B cell (primary cell): ENCODE measurements around the gene GOSR2.

Experiments
- EZH2 ChIP-seq: IDR thresholded peaks from 2 replicates; pipeline ENCODE4 v1.6.1; 2012; ENCODE audit warnings: borderline replicate concordance, low read depth, mild to moderate bottlenecking, moderate library complexity, low read length; ENCODE audit not compliant: insufficient read depth, poor library complexity, severe bottlenecking
- TF ChIP-seq, protein P1 (sequence below): fragments of 200-600 bp; IDR thresholded peaks from one replicate; pipeline ENCODE4 v1.8.0; 2022; ENCODE audit warnings: antibody characterized with exemption, mild to moderate bottlenecking

DNA sequence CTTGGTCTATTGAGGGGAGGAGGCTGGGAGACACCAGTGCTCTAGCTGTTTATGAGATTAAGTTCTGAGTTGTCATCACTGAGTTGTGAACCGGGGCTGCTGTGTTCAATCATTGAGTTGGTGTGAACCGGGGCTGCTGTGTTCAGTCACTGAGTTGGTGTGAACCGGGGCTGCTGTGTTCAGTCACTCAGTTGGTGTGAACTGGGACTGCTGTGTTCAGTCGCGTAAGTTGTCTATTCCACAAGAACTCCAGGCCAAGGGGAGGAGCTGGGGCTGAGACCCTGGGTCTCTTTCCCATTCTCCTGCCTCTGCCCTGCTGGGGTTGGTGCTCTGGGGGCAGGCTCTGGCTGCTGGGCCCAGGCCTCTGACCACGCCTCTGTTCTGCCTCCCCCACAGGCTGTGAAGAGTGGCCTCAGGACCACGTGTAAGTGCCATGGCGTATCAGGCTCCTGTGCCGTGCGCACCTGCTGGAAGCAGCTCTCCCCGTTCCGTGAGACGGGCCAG, 47.1 kb upstream of the GOSR2 start:
- no peak for TF ChIP-seq EZH2
- TF ChIP-seq, protein P1, sequence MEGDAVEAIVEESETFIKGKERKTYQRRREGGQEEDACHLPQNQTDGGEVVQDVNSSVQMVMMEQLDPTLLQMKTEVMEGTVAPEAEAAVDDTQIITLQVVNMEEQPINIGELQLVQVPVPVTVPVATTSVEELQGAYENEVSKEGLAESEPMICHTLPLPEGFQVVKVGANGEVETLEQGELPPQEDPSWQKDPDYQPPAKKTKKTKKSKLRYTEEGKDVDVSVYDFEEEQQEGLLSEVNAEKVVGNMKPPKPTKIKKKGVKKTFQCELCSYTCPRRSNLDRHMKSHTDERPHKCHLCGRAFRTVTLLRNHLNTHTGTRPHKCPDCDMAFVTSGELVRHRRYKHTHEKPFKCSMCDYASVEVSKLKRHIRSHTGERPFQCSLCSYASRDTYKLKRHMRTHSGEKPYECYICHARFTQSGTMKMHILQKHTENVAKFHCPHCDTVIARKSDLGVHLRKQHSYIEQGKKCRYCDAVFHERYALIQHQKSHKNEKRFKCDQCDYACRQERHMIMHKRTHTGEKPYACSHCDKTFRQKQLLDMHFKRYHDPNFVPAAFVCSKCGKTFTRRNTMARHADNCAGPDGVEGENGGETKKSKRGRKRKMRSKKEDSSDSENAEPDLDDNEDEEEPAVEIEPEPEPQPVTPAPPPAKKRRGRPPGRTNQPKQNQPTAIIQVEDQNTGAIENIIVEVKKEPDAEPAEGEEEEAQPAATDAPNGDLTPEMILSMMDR: no peak
